Measurements from ENCODE around the gene SLC46A3.

DNA sequence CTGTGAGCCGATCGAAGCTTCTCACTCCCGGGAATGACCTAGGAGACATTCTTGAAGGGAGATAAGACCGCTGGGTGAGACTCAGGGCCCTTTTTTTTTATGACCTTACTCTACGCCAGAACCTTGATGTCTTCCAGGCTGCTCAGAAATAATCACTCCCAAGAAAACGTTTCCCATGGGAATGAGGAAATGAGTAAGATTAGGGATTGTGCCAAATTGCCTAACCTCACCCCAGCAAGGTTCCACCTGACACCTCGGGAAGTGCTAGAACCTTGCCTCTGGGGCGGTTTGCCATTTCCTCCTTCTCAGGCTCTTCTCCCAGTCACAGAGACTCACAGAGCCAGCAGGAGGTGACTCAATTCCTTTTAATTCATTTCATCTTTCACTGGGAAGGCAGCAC lies 2.3 kb downstream of the SLC46A3 start:
- TF ChIP-seq, protein P1, sequence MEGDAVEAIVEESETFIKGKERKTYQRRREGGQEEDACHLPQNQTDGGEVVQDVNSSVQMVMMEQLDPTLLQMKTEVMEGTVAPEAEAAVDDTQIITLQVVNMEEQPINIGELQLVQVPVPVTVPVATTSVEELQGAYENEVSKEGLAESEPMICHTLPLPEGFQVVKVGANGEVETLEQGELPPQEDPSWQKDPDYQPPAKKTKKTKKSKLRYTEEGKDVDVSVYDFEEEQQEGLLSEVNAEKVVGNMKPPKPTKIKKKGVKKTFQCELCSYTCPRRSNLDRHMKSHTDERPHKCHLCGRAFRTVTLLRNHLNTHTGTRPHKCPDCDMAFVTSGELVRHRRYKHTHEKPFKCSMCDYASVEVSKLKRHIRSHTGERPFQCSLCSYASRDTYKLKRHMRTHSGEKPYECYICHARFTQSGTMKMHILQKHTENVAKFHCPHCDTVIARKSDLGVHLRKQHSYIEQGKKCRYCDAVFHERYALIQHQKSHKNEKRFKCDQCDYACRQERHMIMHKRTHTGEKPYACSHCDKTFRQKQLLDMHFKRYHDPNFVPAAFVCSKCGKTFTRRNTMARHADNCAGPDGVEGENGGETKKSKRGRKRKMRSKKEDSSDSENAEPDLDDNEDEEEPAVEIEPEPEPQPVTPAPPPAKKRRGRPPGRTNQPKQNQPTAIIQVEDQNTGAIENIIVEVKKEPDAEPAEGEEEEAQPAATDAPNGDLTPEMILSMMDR (conservative IDR thresholded peaks at IDR 0.05 in 1 of 2, IDR thresholded peaks at IDR 0.05 in 1 of 2; ENCODE audit: low read depth in 1 of 2, low read length in 2 of 2): no peak
- TF ChIP-seq EZH2 (IDR thresholded peaks at IDR 0.05; ENCODE audit: low read length, missing control alignments): no peak

Measured in fibroblast of lung (primary cell).